Measurements from ENCODE around the gene SRP19.

GRCh38 chr5:112866739-112867138, 5.7 kb downstream of the SRP19 start:
- no peak for TF ChIP-seq ZNF699 (CRISPR knock-in tag; IDR thresholded peaks at IDR 0.05; ENCODE audit: insufficient replicate concordance)
- TF ChIP-seq ATF1 (CRISPR knock-in tag; IDR thresholded peaks at IDR 0.05): no peak
- TF ChIP-seq ATF1 (tag; IDR thresholded peaks at IDR 0.05): no peak
- no peak for TF ChIP-seq MXI1 (IDR thresholded peaks at IDR 0.05; ENCODE audit: low read depth, low read length)
- TF ChIP-seq NR3C1 (CRISPR knock-in tag; IDR thresholded peaks at IDR 0.05): no peak
- TF ChIP-seq, protein P1, sequence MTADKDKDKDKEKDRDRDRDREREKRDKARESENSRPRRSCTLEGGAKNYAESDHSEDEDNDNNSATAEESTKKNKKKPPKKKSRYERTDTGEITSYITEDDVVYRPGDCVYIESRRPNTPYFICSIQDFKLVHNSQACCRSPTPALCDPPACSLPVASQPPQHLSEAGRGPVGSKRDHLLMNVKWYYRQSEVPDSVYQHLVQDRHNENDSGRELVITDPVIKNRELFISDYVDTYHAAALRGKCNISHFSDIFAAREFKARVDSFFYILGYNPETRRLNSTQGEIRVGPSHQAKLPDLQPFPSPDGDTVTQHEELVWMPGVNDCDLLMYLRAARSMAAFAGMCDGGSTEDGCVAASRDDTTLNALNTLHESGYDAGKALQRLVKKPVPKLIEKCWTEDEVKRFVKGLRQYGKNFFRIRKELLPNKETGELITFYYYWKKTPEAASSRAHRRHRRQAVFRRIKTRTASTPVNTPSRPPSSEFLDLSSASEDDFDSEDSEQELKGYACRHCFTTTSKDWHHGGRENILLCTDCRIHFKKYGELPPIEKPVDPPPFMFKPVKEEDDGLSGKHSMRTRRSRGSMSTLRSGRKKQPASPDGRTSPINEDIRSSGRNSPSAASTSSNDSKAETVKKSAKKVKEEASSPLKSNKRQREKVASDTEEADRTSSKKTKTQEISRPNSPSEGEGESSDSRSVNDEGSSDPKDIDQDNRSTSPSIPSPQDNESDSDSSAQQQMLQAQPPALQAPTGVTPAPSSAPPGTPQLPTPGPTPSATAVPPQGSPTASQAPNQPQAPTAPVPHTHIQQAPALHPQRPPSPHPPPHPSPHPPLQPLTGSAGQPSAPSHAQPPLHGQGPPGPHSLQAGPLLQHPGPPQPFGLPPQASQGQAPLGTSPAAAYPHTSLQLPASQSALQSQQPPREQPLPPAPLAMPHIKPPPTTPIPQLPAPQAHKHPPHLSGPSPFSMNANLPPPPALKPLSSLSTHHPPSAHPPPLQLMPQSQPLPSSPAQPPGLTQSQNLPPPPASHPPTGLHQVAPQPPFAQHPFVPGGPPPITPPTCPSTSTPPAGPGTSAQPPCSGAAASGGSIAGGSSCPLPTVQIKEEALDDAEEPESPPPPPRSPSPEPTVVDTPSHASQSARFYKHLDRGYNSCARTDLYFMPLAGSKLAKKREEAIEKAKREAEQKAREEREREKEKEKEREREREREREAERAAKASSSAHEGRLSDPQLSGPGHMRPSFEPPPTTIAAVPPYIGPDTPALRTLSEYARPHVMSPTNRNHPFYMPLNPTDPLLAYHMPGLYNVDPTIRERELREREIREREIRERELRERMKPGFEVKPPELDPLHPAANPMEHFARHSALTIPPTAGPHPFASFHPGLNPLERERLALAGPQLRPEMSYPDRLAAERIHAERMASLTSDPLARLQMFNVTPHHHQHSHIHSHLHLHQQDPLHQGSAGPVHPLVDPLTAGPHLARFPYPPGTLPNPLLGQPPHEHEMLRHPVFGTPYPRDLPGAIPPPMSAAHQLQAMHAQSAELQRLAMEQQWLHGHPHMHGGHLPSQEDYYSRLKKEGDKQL (CRISPR knock-in tag; IDR thresholded peaks at IDR 0.05; ENCODE audit: borderline replicate concordance): no peak
- no peak for TF ChIP-seq POLR2G (IDR thresholded peaks at IDR 0.05; ENCODE audit: low read depth, low read length)
- no peak for TF ChIP-seq TCF7 (IDR thresholded peaks at IDR 0.05; ENCODE audit: borderline replicate concordance)
